ENCODE results near the gene VPS13D.
A peak's percentile ranks its signal among the peaks of the same experiment; 100 is the strongest.
"Not testable (repeated sequence)": the region's sequence is repeated elsewhere in the genome, so short reads cannot be mapped to it uniquely, and the experiment has no call there.

Gene VPS13D

GRCh38 chr1:12372180-12372579, 142.3 kb downstream of the VPS13D start:
- DNase-seq (ENCODE audit: low read depth in 2 of 2) = no peak

GRCh38 chr1:12372761-12373160, 142.9 kb downstream of the VPS13D start:
- DNase-seq (ENCODE audit: low read depth in 2 of 2) = no peak

DNA sequence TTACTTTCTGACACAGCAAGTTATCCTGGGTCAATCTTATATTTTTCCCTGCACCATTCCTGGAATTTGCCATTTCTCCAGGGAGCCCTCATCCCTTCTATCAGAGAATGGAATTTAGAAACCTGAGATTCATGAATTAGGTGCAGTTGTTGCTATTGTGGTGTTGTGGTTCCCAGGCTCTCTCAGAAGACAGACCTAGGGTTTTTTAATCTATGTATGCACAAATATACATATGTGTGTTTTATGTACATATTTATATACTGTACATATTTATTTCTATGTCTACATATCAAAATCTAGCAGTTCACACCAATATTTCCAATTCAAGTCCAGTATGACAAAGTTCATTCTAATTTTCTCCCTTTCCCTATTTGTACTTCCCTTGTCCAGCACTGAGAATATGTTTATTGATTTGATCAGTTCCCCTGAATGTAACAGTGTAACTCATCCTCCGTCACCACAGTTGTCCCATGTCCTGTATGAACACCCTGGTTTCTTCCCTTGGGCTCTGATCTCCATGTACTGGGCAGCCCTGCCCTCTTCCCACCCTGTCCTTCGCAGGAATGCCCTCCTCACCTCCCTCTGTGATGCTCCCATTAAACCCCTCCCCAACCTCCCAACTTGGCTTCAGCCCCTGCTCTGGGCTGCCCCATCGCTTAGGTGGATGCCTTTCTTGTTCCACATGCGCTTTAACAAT, 145.5 kb downstream of the VPS13D start:
- no peak for DNase-seq (ENCODE audit: low read depth in 2 of 2)

- DNase-seq (ENCODE audit: low read depth in 2 of 2) = no peak
Observed at GRCh38 chr1:12376236-12377045, 146.6 kb downstream of the VPS13D start.

DNA sequence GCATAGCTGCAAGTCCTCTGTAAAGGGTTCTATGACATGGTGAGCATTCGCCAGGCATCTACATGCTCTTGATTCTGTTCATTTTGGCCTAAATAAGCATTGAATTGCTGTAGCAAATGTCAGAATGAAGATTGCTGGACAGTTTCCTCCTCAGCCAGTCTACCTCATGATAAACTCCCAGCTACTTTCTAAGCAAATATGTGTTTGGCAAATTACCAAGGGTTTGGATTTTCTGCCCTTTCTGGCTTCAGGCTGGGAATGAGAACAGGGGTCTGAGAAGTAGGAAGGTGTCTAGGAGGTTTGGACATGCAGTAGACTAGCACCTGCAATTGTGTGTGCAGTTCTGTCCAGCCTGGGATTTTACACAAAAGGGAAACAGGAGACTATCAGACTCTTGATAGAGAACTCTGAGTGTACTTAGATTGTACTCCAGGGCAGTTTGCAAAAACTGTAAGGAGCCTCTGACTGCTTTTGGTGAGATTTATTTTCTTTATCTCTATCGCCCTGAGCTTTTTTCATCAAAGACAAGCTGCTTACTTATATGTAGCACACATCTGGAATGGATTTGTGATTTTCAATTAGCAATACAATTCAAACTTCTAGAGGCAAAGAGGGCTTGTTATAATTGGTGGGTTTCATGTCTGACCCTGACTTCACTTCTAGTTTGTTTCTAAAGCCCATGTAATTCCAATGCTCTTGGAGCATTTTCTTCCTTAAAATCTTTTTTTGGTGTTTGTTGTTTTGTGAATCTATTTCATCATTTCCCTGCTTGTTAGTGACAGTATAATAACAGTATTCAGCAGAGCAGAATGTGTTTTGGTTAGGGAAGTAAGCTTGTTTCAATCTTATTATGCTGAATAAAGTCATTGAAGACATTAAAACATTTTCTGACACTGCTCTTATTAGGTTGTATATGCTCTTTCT, 150.8 kb downstream of the VPS13D start:
- DNase-seq (ENCODE audit: low read depth in 2 of 2) = no peak

DNA sequence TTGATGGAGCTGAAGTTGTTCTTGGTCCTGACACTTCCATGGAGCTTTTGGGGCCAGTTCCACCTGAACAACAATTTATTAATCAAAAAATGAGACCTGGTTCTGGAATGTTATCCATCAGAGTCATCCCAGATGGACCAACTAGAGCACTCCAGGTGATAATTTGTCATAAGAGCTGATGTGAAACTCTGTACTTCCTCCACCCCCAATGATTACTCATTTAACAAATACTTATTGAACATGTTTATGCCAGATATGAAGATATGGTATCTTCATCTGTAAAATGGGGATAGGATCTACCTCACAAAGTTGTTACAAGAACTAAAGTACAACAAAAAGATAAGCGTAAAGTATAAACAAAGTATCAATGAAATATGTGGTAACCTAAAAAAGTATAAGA, 153.2 kb downstream of the VPS13D start:
- DNase-seq (ENCODE audit: low read depth in 2 of 2) = no peak

GRCh38 chr1:12383786-12384185, 154.0 kb downstream of the VPS13D start:
- DNase-seq (ENCODE audit: low read depth in 2 of 2) = no peak

DNA sequence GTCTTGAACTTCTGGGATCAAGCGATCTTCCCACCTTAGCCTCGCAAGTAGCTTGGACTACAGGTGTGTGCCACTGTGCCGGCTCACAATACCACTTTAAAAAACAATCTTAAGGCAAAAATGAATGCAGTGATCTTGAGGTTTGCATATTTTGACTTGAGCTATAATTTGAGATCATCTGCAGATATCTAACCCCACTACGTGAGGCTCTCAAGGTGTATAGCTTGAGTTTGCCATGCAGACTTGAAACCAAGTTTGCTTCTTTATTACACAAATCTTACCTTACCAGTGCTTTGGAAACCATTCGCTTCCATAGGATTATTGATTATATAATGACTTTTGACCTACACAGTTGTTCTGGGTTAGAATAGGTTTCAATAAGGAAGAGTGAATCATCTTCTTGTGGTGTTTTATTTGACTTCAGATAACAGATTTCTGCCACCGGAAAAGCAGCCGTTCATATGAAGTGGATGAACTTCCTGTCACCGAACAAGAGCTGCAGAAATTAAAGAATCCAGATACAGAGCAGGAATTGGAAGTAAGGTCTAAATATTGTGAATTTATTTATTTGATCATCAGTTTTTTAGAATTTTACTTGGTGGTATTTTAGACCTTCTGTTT, 155.1 kb downstream of the VPS13D start:
- no peak for DNase-seq (ENCODE audit: low read depth in 2 of 2)

GRCh38 chr1:12386130-12386529, 156.3 kb downstream of the VPS13D start:
- no peak for DNase-seq (ENCODE audit: low read depth in 2 of 2)

DNA sequence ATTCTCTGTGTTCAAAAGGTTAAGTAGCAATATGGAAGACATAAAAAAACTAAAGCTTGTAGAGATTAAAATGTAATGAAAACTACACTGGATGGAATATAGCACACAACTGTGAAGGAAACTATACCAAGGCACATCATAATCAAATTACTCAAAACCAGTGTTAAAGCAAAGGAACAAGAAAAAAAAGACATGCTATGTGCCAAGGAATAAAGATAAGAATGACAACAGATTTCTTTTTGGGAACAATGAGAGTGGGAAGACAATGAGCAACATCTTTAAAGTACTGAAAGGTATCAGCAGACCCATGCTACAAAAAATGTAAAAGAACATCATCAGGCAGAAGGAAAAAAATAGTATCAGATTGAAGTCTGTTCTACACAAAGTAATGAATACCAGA, 157.8 kb downstream of the VPS13D start:
- DNase-seq (ENCODE audit: low read depth in 2 of 2) = no peak

DNA sequence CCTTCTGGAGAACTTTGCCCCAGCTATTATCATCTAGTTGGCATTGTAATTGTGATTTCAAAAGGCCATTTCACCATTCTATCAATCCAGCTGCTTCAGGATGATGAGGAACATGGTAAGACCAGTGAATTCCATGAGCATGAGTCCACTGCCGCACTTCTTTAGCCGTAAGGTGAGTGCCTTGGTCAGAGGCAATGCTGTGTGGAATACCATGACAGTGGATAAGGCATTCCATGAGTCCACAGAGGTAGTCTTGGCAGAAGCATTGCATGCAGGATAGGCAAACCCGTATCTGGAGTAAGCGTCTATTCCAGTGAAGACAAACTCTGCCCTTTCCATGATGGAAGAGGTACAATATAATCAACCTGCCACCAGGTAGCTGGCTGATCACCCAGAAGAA, 160.5 kb downstream of the VPS13D start:
- not testable (repeated sequence) for DNase-seq (ENCODE audit: low read depth in 2 of 2)

GRCh38 chr1:12397462-12398450, 167.9 kb downstream of the VPS13D start:
- no peak for DNase-seq (ENCODE audit: low read depth in 2 of 2)

DNA sequence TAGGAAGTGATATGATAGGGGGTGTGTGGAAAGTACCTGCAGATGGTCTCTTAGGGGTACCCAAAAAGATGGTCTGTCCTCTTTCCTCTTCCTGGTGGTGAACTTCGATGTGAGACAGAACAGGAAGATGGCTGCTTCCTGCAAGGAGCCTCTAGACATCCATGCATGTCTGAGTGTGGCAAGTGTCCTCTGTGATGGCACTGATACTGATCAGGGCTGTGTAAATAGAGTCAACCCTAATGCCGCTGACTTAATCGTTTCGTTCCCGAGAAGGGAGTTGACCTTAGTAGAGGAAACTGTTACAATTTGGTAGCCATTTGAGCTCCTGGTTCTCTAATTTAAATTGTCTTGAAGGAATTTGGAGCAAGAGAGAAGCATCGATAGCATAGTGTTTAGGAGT, 168.6 kb downstream of the VPS13D start:
- DNase-seq (ENCODE audit: low read depth in 2 of 2) = no peak

GRCh38 chr1:12400027-12400693, 170.3 kb downstream of the VPS13D start:
- no peak for DNase-seq (ENCODE audit: low read depth in 2 of 2)

GRCh38 chr1:12402159-12402673, 172.4 kb downstream of the VPS13D start:
- DNase-seq (ENCODE audit: low read depth in 2 of 2) = no peak

DNA sequence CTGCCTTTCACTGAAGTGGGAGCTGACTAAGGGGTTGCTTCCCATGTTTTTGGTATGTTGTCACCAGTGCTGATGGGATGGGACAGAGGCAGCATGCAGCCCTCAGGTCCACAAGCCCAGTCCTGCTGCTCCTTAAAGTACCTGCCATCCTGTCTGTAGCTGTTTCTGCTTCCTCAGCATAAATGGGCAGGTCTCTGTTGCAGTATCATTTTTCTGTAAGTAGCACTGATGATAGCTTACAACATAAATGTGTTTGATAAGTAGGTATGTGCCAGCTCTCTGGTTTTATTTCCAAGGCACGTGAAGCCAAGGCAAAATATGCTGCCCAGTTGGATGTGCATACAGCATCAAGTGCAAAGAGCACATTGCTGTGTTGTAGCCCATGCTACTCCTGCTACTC, 173.0 kb downstream of the VPS13D start:
- DNase-seq (ENCODE audit: low read depth in 2 of 2) = no peak

DNA sequence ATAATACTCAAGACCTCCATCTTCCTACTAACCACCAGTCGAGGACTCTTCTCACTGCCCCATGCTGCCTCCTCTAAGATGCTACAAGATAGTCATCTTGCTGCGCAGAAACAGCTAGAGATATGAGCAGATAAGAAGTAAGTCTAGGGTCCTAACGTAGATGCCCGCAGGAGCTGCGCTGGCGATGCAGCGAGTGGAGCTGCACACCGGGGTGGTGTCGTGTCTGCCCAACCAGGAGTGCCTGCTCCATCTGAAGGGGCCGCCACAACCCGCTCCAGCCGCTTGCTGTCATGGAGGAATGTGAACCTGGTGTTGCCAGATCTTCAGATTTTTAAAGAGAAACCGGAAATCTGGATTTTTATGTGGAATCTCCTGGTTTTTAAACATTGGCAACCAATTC, 175.1 kb downstream of the VPS13D start:
- DNase-seq (ENCODE audit: low read depth in 2 of 2) = no peak

GRCh38 chr1:12405325-12406210, 175.7 kb downstream of the VPS13D start:
- DNase-seq (ENCODE audit: low read depth in 2 of 2) = peak; percentile 29 to 33
